ENCODE data around the gene CD82.

GRCh38 chr11:44529895-44530412, 35.5 kb upstream of the CD82 start:
- TF ChIP-seq EZH2 (IDR thresholded peaks at IDR 0.05; ENCODE audit: insufficient read depth, poor library complexity, severe bottlenecking) = no peak
- no peak for TF ChIP-seq EZH2phosphoT487 (IDR thresholded peaks at IDR 0.05; ENCODE audit: insufficient read depth, low read depth)

Data from GM23248 (cell line).